GM13977 (cell line): Measurements from ENCODE around the gene PLA2G4E.

Experiments
- DNase-seq: peaks from one replicate; pipeline ENCODE4 v3.0.0; 2012; ENCODE audit warnings: low spot score
- CTCF ChIP-seq: IDR thresholded peaks from 2 replicates; pipeline ENCODE4 v1.5.1; 2012; ENCODE audit warnings: mild to moderate bottlenecking, control low read depth; ENCODE audit not compliant: insufficient read depth; ENCODE audit errors: extremely low read depth, missing control alignments
- in situ Hi-C: fragments of 300-500 bp; cut with MboI; formaldehyde crosslinking; loops from one replicate; pipeline ENCODE4 v1.12.0; 2022; ENCODE audit warnings: low sequenced_read_pairs, low pct_unique_long_range_greater_than_20kb, mixed read lengths, inconsistent platforms; ENCODE audit not compliant: unreplicated experiment

PLA2G4E gene

GRCh38 chr15:42053914-42054313, 33.1 kb upstream of the PLA2G4E start:
- in situ Hi-C loops = no loop called here
- no peak for TF ChIP-seq CTCF

GRCh38 chr15:42053010-42053409, 32.2 kb upstream of the PLA2G4E start:
- DNase-seq = no peak
- no peak for TF ChIP-seq CTCF
- in situ Hi-C loops = no loop called here

More at GRCh38 chr15:42053914-42054313, 33.1 kb upstream of the PLA2G4E start:
- no peak for DNase-seq

- TF ChIP-seq CTCF = no peak
- in situ Hi-C loops = no loop called here
- no peak for DNase-seq
These were observed 29.8 kb upstream of the PLA2G4E start for GRCh38 chr15:42050484-42051255.

- in situ Hi-C loops = no loop called here
- DNase-seq = no peak
- no peak for TF ChIP-seq CTCF
These were observed 28.0 kb upstream of the PLA2G4E start for GRCh38 chr15:42048821-42049200.

GRCh38 chr15:42048080-42048820, 27.4 kb upstream of the PLA2G4E start:
- no peak for DNase-seq
- no peak for TF ChIP-seq CTCF
- in situ Hi-C loops = no loop called here

- no peak for TF ChIP-seq CTCF
- no peak for DNase-seq
- in situ Hi-C loops = no loop called here
These were observed 25.8 kb upstream of the PLA2G4E start for GRCh38 chr15:42046597-42046996.
